HG02970 (cell line): ENCODE results near the gene HSD17B14.
"Not testable (repeated sequence)": the region's sequence is repeated elsewhere in the genome, so short reads cannot be mapped to it uniquely, and the experiment has no call there.

Source experiments
- ATAC-seq: cut with Tn5 transposase; IDR thresholded peaks from one replicate; pipeline ENCODE4 v1.9.1; 2021; ENCODE audit warnings: mild to moderate bottlenecking, moderate library complexity, moderate number of reproducible peaks; ENCODE audit not compliant: unreplicated experiment, low FRiP score

The HSD17B14 gene

DNA sequence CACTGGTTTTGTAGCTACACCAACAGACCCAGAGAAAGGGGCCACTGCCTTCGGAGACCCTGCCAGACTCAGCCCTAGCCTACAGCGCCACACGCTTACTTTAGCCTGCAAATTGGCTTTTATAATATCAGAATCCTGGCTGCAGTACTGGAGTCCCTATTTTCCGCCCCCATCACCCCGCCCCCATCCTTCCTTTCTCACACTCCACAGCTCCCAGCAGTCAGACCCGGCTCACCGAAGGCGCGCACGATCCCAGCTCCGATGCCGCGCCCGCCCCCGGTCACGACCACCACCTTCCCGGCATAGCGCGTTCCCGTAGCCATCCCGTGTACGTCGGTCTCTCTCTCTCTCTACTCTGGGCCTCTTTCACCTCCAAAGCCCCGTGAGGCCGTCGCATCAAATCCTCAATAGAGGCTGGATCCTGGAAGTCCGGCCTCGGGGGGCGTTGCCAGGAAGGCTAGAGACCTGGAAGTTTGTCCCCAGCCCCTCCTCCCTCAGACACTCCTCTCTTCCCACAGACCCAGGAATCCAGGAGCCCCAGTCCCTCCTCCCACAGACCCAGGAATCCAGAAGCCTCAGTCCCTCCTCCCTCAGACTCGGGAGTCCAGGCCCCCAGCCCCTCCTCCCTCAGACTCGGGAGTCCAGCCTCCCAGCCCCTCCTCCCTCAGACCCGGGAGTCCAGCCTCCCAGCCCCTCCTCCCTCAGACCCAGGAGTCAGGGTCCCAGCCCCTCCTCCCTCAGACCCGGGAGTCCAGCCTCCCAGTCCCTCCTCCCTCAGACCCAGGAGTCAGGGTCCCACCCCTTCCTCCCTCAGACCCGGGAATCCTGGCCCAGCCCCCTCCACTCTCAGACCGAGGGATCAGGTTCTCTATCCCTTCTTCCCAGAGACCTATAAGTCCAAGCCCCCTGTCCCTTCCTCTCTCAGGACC lies at the start of gene HSD17B14:
Gene HSD17B14, minus strand, starts transcription at position 403 of the 929 bp plus-strand sequence. Its CDS starts 80 bp downstream, at position 323.
- no peak for ATAC-seq

DNA sequence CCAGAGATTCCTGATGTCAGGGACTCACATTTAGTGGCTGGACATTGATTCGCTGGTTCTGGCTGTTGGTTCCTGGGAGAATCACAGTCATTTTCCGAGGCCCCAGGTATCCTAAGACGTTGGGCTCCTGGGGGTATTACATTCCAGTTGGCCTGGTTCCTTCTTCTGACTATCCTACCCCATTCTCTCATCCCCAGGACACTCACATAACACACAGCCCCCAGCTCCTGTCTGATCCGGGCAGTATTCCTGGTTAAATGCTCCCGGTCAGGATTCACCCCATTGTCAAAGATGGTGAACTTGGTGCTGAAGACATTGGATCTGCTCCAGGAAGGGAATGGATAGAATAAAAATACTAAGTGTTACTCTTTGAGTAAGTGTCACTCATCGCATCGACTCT lies 47.4 kb upstream of the HSD17B14 start:
- ATAC-seq = no peak

DNA sequence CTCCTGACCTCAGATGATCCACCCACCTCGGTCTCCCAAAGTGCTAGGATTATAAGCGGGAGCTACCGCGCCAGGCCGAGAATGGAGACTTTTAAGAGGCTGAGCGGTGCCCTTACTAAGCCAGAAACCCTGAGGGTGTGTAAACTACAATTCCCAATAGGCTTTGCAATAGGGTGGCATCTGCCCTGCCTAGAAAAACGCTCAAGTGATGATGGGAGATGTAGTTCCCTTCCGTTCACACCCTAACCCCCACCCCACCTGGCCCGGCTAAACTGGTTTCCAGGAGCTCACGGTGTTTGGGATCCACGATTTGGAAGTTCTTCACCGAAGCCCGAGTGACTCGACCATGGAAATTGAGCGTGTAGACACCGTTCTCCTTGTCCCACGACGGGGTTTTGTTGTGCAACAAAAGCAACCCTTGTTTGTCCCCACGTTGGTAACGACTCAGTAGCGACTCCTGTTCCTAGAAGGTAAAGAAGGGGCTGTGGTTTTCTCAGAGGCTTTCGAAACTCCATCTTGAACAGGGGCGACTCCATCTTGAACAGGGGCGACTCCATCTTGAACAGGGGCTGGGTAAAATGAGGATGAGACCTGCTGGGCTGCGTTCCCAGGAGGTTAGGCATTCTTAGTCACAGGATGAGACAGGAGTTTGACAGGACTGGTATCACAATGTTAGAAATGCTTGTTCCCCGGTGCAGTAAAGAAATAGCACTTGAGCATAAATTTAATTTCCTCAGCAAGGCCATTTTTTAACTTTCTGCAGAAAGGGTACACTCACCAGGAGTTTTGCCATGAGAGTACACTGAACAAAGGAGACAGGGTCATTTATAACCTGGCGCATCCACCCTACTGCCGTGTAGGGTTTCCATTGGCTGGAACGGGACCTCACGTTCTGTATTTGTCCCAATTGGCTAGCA lies 45.7 kb upstream of the HSD17B14 start:
- no peak for ATAC-seq

DNA sequence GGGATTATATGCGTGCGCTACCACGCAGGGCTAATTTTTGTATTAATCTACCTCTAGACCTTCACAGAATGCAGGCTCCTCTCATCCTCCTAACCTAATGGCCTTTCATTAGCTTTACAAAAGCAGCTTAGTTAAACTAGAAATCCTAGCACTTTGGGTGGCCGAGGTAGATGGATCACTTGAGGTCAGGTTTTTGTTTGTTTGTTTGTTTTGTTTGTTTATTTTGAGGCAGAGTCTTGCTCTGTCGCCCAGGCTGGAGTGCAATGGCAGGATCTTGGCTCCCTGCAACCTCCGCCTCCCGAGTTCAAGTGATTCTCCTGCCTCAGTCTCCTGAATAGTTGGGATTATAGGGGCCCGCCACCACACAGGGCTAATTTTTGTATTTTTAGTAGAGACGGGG lies 43.4 kb upstream of the HSD17B14 start:
- not testable (repeated sequence) for ATAC-seq

DNA sequence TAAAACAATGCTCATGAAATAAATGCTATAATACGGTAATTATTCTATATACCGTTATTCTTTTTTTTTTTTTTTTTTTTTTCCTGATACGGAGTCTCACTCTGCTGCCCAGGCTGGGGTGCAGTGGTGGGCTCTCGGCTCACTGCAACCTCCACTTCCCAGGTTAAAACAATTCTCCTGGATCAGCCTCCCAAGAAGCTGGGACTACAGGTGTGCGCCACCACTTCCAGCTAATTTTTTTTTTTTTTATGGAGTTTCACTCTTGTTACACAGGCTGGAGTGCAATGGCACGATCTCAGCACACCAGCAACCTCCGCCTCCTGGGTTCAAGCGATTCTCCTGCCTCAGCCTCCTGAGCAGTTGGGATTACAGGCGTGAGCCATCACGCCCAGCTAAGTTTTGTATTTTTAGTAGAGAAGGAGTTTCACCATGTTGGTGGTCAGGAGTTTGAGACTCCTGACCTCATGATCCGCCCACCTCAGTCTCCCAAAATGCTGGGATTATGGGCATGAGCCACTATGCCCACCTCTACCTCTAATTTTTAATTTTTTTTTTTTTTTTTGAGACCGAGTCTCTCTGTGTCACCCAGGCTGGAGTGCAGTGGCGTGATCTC lies 42.8 kb upstream of the HSD17B14 start:
- no peak for ATAC-seq

DNA sequence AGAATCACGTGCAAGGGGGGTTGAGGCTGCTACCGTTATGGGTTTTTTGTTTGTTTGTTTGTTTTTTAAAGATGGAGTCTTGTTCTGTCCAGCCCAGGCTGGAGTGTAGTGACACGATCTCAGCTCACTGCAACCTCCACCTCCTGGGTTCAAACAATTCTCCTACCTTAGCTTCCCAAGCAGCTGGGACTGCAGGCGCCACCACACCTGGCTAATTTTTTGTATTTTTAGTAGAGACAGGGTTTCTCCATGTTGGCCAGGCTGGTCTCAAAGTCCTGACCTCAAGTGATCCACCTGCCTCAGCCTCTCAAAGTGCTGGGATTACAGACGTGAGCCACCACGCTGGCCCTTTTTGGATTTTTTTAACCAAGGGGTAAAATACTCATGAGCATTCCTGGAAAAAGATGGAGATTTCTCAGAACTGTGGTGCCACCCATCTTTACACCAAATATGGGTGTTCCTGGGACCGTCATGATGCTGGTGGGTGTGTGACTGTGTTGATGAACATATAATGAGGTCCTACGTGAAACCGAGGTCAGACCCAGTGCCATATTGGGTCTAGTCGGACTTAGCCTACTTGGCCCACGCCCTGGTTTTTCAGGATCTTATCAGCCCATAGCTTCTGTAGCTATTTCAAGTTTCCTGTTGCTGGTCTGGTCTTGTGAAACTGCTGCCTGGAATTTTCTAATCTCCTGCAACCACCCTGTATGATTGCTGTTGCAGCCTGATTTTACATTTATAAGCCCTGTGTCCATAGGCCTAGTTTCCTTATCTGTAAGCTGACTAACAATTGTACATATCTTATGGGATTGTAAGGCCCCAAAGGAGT lies 42.1 kb upstream of the HSD17B14 start:
- no peak for ATAC-seq

DNA sequence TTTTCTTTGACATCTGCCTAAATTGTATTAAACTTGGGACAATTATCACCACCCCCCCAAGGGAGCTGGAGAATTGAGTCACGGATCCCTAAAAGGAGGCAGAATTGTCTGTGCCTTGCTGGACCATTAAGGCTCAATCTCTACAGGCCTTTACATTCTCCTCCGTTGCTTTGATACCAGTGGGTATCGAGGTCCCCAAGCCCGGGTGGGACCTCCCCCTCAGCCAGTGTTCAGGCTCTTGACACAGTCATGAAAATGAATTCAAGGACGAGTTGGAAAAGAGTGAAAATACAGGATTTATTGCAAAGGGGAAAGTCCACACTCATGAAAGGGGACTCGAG lies 41.5 kb upstream of the HSD17B14 start:
- no peak for ATAC-seq

DNA sequence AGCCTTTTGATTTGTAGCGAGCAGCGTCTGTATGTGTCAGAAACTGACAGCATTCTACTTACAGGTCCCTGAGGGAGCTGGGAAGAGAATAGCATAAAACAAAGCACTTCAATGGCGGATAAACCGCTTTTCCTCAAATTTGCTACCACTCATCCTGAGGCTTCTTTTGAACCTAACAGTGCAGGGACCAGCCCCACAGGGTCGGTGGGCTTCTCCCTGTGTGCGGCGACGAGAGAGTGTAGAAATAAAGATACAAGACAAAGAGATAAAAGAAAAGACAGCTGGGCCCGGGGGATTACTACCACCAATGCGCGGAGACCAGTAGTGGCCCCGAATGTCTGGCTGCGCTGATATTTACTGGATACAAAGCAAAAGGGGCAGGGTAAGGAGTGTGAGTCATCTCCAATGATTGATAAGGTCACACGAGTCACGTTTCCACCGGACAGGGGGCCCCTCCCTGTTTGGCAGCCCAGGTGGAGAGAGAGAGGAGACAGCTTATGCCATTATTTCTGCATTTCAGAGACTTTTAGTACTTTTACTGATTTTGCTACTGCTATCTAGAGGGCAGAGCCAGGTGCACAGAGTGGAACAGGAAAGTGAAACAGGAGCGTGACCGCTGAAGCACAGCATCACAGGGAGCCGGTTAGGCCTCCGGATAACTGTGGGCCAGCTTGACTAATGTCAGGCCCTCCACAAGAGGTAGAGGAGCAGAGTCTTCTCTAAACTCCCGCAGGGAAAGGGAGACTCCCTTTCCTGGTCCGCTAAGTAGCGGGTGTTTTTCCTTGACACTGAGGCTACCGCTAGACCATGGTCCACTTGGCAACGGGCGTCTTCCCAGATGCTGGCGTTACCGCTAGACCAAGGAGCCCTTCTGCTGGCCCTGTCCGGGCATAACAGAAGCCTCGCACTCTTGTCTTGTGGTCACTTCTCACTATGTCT lies 40.0 kb upstream of the HSD17B14 start:
- not testable (repeated sequence) for ATAC-seq

DNA sequence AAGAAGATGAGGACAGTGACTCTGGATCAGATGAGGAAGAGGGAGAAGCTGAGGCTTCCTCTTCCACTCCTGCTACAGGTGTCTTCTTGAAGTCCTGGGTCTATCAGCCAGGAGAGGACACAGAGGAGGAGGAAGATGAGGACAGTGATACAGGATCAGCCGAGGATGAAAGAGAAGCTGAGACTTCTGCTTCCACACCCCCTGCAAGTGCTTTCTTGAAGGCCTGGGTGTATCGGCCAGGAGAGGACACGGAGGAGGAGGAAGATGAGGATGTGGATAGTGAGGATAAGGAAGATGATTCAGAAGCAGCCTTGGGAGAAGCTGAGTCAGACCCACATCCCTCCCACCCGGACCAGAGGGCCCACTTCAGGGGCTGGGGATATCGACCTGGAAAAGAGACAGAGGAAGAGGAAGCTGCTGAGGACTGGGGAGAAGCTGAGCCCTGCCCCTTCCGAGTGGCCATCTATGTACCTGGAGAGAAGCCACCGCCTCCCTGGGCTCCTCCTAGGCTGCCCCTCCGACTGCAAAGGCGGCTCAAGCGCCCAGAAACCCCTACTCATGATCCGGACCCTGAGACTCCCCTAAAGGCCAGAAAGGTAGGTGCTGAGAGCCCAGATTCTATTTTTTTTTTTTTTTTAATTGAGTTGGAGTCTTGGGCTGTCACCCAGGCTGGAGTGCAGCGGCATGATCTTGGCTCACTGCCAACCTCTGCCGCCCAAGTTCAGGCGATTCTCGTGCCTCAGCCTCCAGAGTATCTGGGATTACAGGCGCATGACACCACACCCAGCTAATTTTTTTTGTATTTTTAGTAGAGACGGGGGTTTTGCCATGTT lies 38.2 kb upstream of the HSD17B14 start:
- ATAC-seq = no peak

DNA sequence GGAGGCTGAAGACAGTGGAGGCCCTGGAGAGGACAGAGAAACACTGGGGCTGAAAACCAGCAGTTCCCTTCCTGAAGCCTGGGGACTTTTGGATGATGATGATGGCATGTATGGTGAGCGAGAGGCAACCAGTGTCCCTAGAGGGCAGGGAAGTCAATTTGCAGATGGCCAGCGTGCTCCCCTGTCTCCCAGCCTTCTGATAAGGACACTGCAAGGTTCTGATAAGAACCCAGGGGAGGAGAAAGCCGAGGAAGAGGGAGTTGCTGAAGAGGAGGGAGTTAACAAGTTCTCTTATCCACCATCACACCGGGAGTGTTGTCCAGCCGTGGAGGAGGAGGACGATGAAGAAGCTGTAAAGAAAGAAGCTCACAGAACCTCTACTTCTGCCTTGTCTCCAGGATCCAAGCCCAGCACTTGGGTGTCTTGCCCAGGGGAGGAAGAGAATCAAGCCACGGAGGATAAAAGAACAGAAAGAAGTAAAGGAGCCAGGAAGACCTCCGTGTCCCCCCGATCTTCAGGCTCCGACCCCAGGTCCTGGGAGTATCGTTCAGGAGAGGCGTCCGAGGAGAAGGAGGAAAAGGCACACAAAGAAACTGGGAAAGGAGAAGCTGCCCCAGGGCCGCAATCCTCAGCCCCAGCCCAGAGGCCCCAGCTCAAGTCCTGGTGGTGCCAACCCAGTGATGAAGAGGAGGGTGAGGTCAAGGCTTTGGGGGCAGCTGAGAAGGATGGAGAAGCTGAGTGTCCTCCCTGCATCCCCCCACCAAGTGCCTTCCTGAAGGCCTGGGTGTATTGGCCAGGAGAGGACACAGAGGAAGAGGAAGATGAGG lies 37.4 kb upstream of the HSD17B14 start:
- ATAC-seq = no peak

DNA sequence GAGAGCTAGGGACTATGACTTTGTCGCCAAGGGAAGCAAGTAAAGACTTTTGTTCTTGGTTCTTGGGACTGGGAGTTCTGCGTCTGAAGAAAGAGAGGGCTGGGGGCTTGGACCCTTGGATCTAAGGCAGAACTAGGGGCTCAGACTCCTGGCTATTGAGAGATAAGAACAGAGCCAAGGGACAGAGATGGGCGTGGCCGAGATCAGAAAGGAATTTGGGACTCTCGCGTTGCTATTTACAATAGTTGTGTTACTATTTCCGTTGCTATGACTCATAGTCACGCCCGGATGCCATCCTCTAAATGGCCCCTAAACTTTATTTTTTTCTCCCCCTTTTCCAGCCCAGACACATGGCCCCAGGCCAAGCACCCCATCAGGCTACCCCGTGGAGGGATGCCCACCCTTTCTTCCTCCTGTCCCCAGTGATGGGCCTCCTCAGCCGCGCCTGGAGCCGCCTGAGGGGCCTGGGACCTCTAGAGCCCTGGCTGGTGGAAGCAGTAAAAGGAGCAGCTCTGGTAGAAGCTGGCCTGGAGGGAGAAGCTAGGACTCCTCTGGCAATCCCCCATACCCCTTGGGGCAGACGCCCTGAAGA lies 36.7 kb upstream of the HSD17B14 start:
- peak; percentile 25 for ATAC-seq

DNA sequence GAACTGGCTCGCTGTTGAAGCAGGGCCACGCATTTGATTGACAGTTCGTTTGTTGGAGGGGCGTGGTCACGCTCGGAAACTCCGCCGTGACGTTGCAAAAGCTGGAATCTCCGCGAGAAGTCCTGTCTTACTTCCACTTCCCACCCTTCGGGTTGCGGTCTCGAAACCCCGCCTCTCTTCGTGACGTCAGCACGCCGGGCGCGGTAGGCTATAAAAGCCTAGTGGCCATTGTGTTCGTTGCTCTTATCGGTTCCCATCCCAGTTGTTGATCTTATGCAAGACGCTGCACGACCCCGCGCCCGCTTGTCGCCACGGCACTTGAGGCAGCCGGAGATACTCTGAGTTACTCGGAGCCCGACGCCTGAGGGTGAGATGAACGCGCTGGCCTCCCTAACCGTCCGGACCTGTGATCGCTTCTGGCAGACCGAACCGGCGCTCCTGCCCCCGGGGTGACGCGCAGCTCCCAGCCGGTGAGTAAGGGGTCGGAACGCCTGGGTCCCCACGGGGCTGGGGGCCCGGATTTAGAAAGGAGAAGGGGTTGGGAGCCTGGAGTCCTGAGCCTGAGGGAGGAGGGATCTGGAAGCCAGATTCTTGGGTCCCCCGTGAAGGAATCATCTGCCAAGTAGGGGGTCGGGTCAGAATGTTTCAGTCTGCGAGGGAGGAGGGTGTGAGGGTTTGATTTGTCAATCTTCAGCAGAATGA lies 36.0 kb upstream of the HSD17B14 start, which contains the start of gene PPP1R15A:
Gene PPP1R15A, plus strand, starts transcription at position 240 of the 702 bp plus-strand sequence. CDS start 813 bp downstream, outside the sequence.
- ATAC-seq = peak; percentile 53

DNA sequence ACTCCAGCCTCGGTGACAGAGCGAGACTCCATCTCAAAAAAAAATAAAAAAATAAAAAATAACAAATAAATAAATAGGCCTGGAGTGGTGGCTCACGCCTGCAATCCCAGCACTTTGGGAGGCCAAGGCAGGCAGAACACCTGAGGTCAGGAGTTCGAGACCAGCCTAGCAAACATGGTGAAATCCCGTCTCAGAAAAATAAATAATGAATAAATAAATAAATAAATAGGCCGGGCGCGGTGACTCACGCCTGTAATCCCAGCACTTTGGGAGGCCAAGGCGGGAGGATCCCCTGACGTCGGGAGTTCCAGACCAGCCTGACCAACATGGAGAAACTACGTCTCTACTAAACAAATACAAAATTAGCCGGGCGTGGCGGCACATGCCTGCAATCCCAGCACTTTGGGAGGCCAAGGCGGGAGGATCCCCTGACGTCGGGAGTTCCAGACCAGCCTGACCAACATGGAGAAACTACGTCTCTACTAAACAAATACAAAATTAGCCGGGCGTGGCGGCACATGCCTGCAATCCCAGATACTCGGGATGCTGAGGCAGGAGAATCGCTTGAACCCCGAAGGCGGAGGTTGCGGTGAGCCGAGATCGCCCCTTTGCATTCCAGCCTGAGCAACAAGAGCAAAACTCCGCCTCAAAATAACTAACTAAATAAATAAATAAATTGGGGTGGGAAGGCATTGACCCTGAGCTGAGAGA lies 35.3 kb upstream of the HSD17B14 start:
- ATAC-seq = not testable (repeated sequence)

DNA sequence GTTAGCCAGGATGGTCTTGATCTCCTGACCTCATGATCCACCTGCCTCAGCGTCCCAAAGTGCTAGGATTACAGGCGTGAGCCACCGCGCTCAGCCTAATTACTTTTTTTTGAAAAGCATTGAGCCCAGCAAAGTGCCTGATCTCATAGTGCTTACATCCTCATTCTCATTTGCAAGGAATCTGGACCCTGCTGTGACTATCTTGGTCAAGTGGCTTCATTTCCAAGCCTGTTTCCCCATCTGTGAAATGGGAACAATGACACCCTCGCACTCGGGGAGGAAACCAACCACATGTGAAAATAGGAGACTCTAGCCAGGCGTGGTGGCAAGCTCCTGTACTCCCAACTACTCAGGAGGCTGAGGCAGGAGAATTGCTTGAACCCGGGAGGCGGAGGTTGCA lies 33.8 kb upstream of the HSD17B14 start:
- no peak for ATAC-seq

DNA sequence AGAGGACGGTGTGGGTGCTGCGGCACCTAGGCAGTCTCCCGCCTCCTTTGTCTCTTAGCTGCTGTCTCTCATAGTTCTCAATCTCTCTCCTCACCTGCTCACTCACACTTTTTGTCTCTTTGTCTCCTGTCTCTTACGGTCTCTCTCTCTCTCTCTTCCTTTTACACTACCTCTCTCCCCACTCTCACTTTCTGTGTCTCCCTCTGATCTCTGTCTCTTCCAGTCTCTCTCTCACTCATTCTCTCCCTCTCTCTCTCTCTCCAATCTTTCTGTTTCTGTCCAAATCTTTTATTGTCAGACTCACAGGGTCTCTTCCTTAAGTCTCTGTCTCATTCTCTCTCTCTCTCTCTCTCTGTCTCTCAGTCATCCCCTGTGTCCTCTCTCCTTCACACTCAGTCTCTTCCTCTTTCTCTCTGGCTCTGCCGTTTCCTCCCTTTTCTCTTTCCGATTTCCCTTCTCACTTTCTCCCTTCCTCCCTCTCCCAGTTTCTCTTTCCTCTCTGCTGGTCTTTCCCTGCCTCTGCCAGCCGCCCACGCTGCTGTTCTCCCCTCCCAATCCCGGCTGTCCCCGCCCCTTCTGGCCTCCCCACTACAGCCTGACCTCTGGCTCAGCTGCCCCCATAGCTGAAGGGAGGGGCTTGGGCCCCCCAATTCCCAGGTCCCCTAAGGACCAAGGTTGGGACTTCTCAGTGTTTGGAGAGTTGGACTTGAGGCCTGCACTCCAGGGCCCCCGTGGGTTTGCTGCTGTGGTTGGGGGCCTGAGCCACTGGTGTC lies 32.0 kb upstream of the HSD17B14 start, which contains the start of gene PLEKHA4:
Gene PLEKHA4, minus strand, starts transcription at position 504 of the 773 bp plus-strand sequence. CDS start 997 bp downstream, outside the sequence.
- no peak for ATAC-seq
